Stimulated activated naive CD4-positive, alpha-beta T cell treated with Interleukin-2 at 50 U/mL for 16 hours (primary cell): ENCODE data around the gene CAPG.
"Not testable (repeated sequence)": the region's sequence is repeated elsewhere in the genome, so short reads cannot be mapped to it uniquely, and the experiment has no call there.

Source experiments
- DNase-seq: peaks from one replicate; lab custom pipeline; 2025; lab: John Stamatoyannopoulos, UW

Gene CAPG

GRCh38 chr2:85409845-85410583 is at the start of gene CAPG:
Gene CAPG, minus strand, starts transcription at chr2:85410366. Its CDS starts 8,221 bp downstream, at chr2:85402145.
- peak; percentile 27 for DNase-seq

- DNase-seq, result no peak
Measured at GRCh38 chr2:85459771-85460170, 49.6 kb upstream of the CAPG start.

GRCh38 chr2:85458601-85459563 is 48.7 kb upstream of the CAPG start:
- no peak for DNase-seq

GRCh38 chr2:85457877-85458316 is 47.7 kb upstream of the CAPG start:
- no peak for DNase-seq

GRCh38 chr2:85457043-85457442 is 46.9 kb upstream of the CAPG start:
- no peak for DNase-seq

GRCh38 chr2:85455552-85456090 is 45.5 kb upstream of the CAPG start:
- no peak for DNase-seq

GRCh38 chr2:85453571-85453970 is 43.4 kb upstream of the CAPG start:
- DNase-seq, result no peak

- DNase-seq, result no peak
Measured at GRCh38 chr2:85452237-85452636, 42.1 kb upstream of the CAPG start.

GRCh38 chr2:85449214-85449588 is 39.0 kb upstream of the CAPG start:
- DNase-seq, result no peak

GRCh38 chr2:85448461-85449213 is 38.5 kb upstream of the CAPG start:
- DNase-seq, result no peak

GRCh38 chr2:85447222-85447585 is 37.0 kb upstream of the CAPG start:
- no peak for DNase-seq

GRCh38 chr2:85446296-85447221 is 36.4 kb upstream of the CAPG start:
- DNase-seq, result no peak

- DNase-seq, result no peak
Measured at GRCh38 chr2:85445316-85446295, 35.4 kb upstream of the CAPG start.

- no peak for DNase-seq
Measured at GRCh38 chr2:85444629-85445172, 34.5 kb upstream of the CAPG start.

GRCh38 chr2:85441864-85442263 is 31.7 kb upstream of the CAPG start:
- no peak for DNase-seq

- no peak for DNase-seq
Measured at GRCh38 chr2:85440729-85441128, 30.6 kb upstream of the CAPG start.

- DNase-seq, result no peak
Measured at GRCh38 chr2:85439986-85440385, 29.8 kb upstream of the CAPG start.

- not testable (repeated sequence) for DNase-seq
Measured at GRCh38 chr2:85439569-85439968, 29.4 kb upstream of the CAPG start.

- DNase-seq, result no peak
Measured at GRCh38 chr2:85439025-85439472, 28.9 kb upstream of the CAPG start.
